HL-60 (cell line): ENCODE results near the gene DAB2.

Experiments used
- DNase-seq, 2 experiments: peaks; one replicate each; pipeline ENCODE4 v3.0.0-alpha.2; 2010 to 2020; ENCODE audit warnings: low read depth in 1 of 2, low spot score in 1 of 2
- H3K27ac ChIP-seq: fragments of 250-450 bp; sonication (Bioruptor Pico); replicated peaks from 2 replicates; pipeline ENCODE4 v1.5.1; 2020; ENCODE audit warnings: mild to moderate bottlenecking, moderate library complexity
- H3K27me3 ChIP-seq: fragments of 250-450 bp; sonication (Bioruptor Pico); 2 replicates; pipeline ENCODE4 v1.5.1; 2021; ENCODE audit warnings: mild to moderate bottlenecking, moderate library complexity; ENCODE audit not compliant: insufficient read depth, poor library complexity, severe bottlenecking
- H3K4me3 ChIP-seq: replicated peaks from 2 replicates; pipeline ENCODE4 v1.5.1; 2011; ENCODE audit warnings: mild to moderate bottlenecking, control low read depth, low read length; ENCODE audit not compliant: insufficient read depth
- GABPA ChIP-seq: IDR thresholded peaks from 2 replicates; pipeline ENCODE4 v1.6.1; 2012; ENCODE audit warnings: low read depth
- POLR2AphosphoS5 ChIP-seq: IDR thresholded peaks from 2 replicates; pipeline ENCODE4 v1.6.1; 2012; ENCODE audit warnings: low read depth
- SPI1 ChIP-seq: IDR thresholded peaks from 2 replicates; pipeline ENCODE4 v1.6.1; 2012; ENCODE audit warnings: low read depth, mild to moderate bottlenecking, borderline replicate concordance
- TF ChIP-seq, protein P1 (sequence below): IDR thresholded peaks from 2 replicates; pipeline ENCODE4 v1.6.1; 2012; ENCODE audit warnings: low read depth; ENCODE audit not compliant: insufficient replicate concordance
- TF ChIP-seq, protein P2 (sequence below): IDR thresholded peaks from one replicate; pipeline ENCODE4 v1.5.1; 2011; ENCODE audit warnings: low read length, control low read depth, inconsistent platforms; ENCODE audit not compliant: insufficient read depth

The DAB2 gene

DNA sequence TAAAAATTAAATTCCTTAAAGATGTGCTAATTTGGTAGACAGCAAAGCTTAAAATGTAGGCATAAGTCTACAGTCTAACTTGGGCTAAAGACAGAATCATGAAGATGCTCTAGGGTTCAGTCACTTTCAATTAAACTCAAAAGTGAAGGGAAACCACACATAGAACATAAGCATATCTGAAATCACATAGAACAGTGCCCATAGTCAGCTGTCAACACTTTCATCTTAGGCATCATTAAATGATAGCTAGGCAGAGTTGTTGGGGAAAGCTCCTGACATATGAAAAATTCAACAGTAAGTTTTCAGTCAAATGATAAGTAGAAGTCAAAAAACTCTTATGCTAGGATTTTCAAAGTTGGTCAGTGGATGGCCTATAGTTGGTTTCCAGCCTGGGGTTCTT is 11.0 kb downstream of the DAB2 start:
- DNase-seq: no peak
- H3K4me3 ChIP-seq: no peak overlapping the region

GRCh38 chr5:39412721-39413394 is 11.9 kb downstream of the DAB2 start:
- DNase-seq: no peak
- Histone ChIP-seq H3K27me3 (peaks cover 6% of the 10 kb centered on the region), H3K4me3 (no peak overlapping the region), H3K27ac (no peak overlapping the region)
- TF ChIP-seq SPI1 (no peak), GABPA (no peak), POLR2AphosphoS5 (no peak)
- TF ChIP-seq, protein P1, sequence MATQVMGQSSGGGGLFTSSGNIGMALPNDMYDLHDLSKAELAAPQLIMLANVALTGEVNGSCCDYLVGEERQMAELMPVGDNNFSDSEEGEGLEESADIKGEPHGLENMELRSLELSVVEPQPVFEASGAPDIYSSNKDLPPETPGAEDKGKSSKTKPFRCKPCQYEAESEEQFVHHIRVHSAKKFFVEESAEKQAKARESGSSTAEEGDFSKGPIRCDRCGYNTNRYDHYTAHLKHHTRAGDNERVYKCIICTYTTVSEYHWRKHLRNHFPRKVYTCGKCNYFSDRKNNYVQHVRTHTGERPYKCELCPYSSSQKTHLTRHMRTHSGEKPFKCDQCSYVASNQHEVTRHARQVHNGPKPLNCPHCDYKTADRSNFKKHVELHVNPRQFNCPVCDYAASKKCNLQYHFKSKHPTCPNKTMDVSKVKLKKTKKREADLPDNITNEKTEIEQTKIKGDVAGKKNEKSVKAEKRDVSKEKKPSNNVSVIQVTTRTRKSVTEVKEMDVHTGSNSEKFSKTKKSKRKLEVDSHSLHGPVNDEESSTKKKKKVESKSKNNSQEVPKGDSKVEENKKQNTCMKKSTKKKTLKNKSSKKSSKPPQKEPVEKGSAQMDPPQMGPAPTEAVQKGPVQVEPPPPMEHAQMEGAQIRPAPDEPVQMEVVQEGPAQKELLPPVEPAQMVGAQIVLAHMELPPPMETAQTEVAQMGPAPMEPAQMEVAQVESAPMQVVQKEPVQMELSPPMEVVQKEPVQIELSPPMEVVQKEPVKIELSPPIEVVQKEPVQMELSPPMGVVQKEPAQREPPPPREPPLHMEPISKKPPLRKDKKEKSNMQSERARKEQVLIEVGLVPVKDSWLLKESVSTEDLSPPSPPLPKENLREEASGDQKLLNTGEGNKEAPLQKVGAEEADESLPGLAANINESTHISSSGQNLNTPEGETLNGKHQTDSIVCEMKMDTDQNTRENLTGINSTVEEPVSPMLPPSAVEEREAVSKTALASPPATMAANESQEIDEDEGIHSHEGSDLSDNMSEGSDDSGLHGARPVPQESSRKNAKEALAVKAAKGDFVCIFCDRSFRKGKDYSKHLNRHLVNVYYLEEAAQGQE: no peak
- TF ChIP-seq, protein P2, sequence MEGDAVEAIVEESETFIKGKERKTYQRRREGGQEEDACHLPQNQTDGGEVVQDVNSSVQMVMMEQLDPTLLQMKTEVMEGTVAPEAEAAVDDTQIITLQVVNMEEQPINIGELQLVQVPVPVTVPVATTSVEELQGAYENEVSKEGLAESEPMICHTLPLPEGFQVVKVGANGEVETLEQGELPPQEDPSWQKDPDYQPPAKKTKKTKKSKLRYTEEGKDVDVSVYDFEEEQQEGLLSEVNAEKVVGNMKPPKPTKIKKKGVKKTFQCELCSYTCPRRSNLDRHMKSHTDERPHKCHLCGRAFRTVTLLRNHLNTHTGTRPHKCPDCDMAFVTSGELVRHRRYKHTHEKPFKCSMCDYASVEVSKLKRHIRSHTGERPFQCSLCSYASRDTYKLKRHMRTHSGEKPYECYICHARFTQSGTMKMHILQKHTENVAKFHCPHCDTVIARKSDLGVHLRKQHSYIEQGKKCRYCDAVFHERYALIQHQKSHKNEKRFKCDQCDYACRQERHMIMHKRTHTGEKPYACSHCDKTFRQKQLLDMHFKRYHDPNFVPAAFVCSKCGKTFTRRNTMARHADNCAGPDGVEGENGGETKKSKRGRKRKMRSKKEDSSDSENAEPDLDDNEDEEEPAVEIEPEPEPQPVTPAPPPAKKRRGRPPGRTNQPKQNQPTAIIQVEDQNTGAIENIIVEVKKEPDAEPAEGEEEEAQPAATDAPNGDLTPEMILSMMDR: no peak

More for the DNA sequence above, 11.0 kb downstream of the DAB2 start:
- no peak overlapping the region for H3K27ac ChIP-seq
- no peak for TF ChIP-seq POLR2AphosphoS5
- TF ChIP-seq, protein P2: no peak
- TF ChIP-seq, protein P1: no peak
- TF ChIP-seq SPI1: no peak
- TF ChIP-seq GABPA: no peak
- peaks cover 6% of the 10 kb centered on the region for H3K27me3 ChIP-seq

- Histone ChIP-seq H3K27ac (no peak overlapping the region), H3K27me3 (peaks cover 7% of the 10 kb centered on the region), H3K4me3 (no peak overlapping the region)
- no peak for DNase-seq
- TF ChIP-seq, protein P1: no peak
- TF ChIP-seq GABPA: no peak
- TF ChIP-seq POLR2AphosphoS5: no peak
- TF ChIP-seq, protein P2: no peak
- no peak for TF ChIP-seq SPI1
Observed at GRCh38 chr5:39411985-39412384, 12.8 kb downstream of the DAB2 start.
